Choroid plexus epithelial cell (primary cell): ENCODE data around the gene IGF1.

Experiments
- DNase-seq: peaks from one replicate; pipeline ENCODE4 v3.0.0-alpha.2; 2010; ENCODE audit warnings: low read depth
- H3K4me3 ChIP-seq: 2 replicates; pipeline ENCODE4 v1.5.1; 2011; ENCODE audit warnings: low read depth, mild to moderate bottlenecking, control low read depth, low read length, moderate library complexity
- TF ChIP-seq, protein P1 (sequence below): conservative IDR thresholded peaks from 2 replicates; pipeline ENCODE4 v1.5.1; 2011; ENCODE audit warnings: low read depth, mild to moderate bottlenecking, control low read depth, inconsistent platforms, low read length, moderate library complexity

IGF1 gene

GRCh38 chr12:102484017-102484416, 3.7 kb upstream of the IGF1 start:
- DNase-seq: no peak
- TF ChIP-seq, protein P1, sequence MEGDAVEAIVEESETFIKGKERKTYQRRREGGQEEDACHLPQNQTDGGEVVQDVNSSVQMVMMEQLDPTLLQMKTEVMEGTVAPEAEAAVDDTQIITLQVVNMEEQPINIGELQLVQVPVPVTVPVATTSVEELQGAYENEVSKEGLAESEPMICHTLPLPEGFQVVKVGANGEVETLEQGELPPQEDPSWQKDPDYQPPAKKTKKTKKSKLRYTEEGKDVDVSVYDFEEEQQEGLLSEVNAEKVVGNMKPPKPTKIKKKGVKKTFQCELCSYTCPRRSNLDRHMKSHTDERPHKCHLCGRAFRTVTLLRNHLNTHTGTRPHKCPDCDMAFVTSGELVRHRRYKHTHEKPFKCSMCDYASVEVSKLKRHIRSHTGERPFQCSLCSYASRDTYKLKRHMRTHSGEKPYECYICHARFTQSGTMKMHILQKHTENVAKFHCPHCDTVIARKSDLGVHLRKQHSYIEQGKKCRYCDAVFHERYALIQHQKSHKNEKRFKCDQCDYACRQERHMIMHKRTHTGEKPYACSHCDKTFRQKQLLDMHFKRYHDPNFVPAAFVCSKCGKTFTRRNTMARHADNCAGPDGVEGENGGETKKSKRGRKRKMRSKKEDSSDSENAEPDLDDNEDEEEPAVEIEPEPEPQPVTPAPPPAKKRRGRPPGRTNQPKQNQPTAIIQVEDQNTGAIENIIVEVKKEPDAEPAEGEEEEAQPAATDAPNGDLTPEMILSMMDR: no peak
- peak overlapping the region; percentile 49 for H3K4me3 ChIP-seq

DNA sequence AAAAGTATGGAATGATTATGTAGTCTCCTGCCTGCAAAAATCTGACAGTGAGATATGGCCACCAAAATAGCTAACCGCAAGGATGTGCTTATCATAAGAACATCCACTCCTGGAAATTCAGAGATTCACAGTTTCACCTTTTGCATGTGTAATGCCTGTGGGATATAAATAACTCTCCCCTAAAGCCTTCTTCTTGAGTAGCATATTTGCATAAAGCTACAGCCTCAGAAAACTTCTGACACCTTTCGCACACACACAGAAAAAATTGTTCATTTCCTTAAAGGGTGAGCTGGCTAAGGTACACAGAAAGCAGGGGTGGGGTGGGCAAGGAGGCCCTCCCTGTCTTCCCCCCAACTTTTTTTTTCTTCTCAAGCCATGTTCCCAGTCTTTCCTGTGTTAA, 3.1 kb upstream of the IGF1 start:
- no peak for DNase-seq
- TF ChIP-seq, protein P1: no peak
- no peak overlapping the region for H3K4me3 ChIP-seq

GRCh38 chr12:102481705-102482425, 1.5 kb upstream of the IGF1 start:
- DNase-seq: no peak
- TF ChIP-seq, protein P1: no peak
- H3K4me3 ChIP-seq: no peak overlapping the region

DNA sequence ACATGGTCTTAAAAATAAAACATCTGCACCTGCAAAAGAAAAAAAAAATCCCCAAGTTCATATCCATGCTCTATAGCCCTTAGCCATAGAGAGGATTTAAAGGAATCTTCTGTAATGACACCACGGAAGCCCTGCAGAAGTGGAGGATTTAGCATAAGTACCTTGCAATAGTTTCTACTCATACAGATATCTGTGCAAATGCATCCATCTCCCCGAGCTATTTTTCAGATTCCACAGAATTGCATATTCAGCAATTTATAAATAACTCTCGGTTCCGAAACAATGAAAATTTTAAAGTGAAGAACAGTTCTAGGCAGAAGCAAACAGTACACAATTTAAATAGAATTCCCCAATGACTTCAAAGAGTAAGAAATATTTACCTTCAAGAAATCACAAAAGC, 424 bp downstream of the IGF1 start:
- no peak overlapping the region for H3K4me3 ChIP-seq
- TF ChIP-seq, protein P1: no peak
- no peak for DNase-seq

- no peak overlapping the region for H3K4me3 ChIP-seq
- DNase-seq: no peak
- TF ChIP-seq, protein P1: no peak
These were observed 1.1 kb downstream of the IGF1 start for GRCh38 chr12:102479099-102479885.

DNA sequence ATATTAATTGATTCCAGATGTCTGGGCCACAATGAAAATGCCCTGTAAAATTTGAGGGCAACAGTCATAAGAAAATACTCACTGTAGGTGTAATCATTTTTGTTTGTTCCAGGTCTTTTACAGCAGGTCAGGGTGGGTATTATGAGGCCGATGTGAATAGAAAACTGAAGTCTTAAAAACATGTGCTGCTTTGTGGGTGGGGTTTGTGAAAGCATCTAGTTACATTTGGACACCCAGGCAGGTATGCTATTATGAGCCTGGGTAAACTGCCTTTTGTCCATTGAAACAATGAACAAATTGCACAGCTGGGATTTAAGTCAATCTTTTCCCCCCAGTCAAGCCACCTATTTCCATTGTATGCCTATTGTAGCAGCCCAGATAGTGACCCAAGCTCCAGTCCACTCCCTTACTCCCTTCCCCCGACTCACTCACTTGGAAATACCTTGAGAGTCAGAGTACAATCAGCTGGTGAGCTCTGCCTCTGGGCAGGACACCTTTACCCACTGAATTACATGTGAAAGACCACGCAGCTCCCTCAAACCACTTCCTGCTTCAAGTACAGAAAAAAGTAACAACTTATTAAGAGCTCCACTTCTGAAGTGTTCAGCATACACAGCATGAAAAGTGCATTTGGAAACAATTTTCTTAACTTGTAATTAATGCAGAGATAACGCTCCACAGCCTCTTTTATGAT, 1.8 kb downstream of the IGF1 start:
- TF ChIP-seq, protein P1: no peak
- H3K4me3 ChIP-seq: no peak overlapping the region
- DNase-seq: no peak
